ENCODE data around the gene PARP14.

PARP14 gene

GRCh38 chr3:122773944-122774509 is 93.4 kb downstream of the PARP14 start:
- Histone ChIP-seq H3K27me3 (ENCODE audit: control insufficient read depth, insufficient read depth, low read length) (no peaks in the 10 kb centered on the region), H3K27ac (ENCODE audit: low read depth, low read length) (no peak overlapping the region), H3K9ac (ENCODE audit: low read length) (no peak overlapping the region), H3K36me3 (ENCODE audit: control insufficient read depth, insufficient read depth, low read length) (no peaks in the 10 kb centered on the region), H3K4me1 (ENCODE audit: control insufficient read depth, insufficient read depth, low read length) (no peaks in the 10 kb centered on the region), H3K4me3 (ENCODE audit: low read depth, low read length) (no peak overlapping the region), H3K9me3 (ENCODE audit: control insufficient read depth, insufficient read depth, low read depth, low read length) (no peaks in the 10 kb centered on the region)

GRCh38 chr3:122774564-122774963 is 93.9 kb downstream of the PARP14 start:
- no peak overlapping the region for H3K4me3 ChIP-seq (ENCODE audit: low read depth, low read length)
- H3K27ac ChIP-seq (ENCODE audit: low read depth, low read length), result no peak overlapping the region
- no peaks in the 10 kb centered on the region for H3K4me1 ChIP-seq (ENCODE audit: control insufficient read depth, insufficient read depth, low read length)
- H3K27me3 ChIP-seq (ENCODE audit: control insufficient read depth, insufficient read depth, low read length), result no peaks in the 10 kb centered on the region
- no peaks in the 10 kb centered on the region for H3K36me3 ChIP-seq (ENCODE audit: control insufficient read depth, insufficient read depth, low read length)
- no peak overlapping the region for H3K9ac ChIP-seq (ENCODE audit: low read length)
- H3K9me3 ChIP-seq (ENCODE audit: control insufficient read depth, insufficient read depth, low read depth, low read length), result no peaks in the 10 kb centered on the region

- Histone ChIP-seq H3K9ac (ENCODE audit: low read length) (no peak overlapping the region), H3K27ac (ENCODE audit: low read depth, low read length) (no peak overlapping the region), H3K27me3 (ENCODE audit: control insufficient read depth, insufficient read depth, low read length) (no peaks in the 10 kb centered on the region), H3K4me3 (ENCODE audit: low read depth, low read length) (no peak overlapping the region), H3K36me3 (ENCODE audit: control insufficient read depth, insufficient read depth, low read length) (no peaks in the 10 kb centered on the region), H3K4me1 (ENCODE audit: control insufficient read depth, insufficient read depth, low read length) (no peaks in the 10 kb centered on the region), H3K9me3 (ENCODE audit: control insufficient read depth, insufficient read depth, low read depth, low read length) (peaks cover 6% of the 10 kb centered on the region)
These were observed 96.2 kb downstream of the PARP14 start for GRCh38 chr3:122776675-122777468.

GRCh38 chr3:122777563-122777962 is 96.9 kb downstream of the PARP14 start:
- no peak overlapping the region for H3K9ac ChIP-seq (ENCODE audit: low read length)
- peaks cover 10% of the 10 kb centered on the region for H3K9me3 ChIP-seq (ENCODE audit: control insufficient read depth, insufficient read depth, low read depth, low read length)
- H3K4me1 ChIP-seq (ENCODE audit: control insufficient read depth, insufficient read depth, low read length), result no peaks in the 10 kb centered on the region
- no peaks in the 10 kb centered on the region for H3K27me3 ChIP-seq (ENCODE audit: control insufficient read depth, insufficient read depth, low read length)
- no peak overlapping the region for H3K27ac ChIP-seq (ENCODE audit: low read depth, low read length)
- H3K4me3 ChIP-seq (ENCODE audit: low read depth, low read length), result no peak overlapping the region
- H3K36me3 ChIP-seq (ENCODE audit: control insufficient read depth, insufficient read depth, low read length), result no peaks in the 10 kb centered on the region
